Activated naive CD4-positive, alpha-beta T cell treated with anti-CD3 and anti-CD28 coated beads for 36 hours (primary cell): Measurements from ENCODE around the gene ATL2. TPM values are rescaled to one million over a fixed set of nuclear protein-coding genes. Genes with fewer than 3 reads are reported as not detected.

Source experiments
- CTCF ChIA-PET: fragments of 350-600 bp; sonication (Branson Sonifier 250); formaldehyde crosslinking; loops from one replicate; lab custom pipeline; 2021; ENCODE audit warnings: antibody characterized with exemption; lab: Charles Lee
- DNase-seq: peaks from one replicate; pipeline ENCODE4 v3.0.0-alpha.2; 2020
- H3K27ac Mint-ChIP-seq: one replicate; pipeline ENCODE4 v1.8.0; 2021; ENCODE audit warnings: mild to moderate bottlenecking, mixed read lengths
- H3K27me3 Mint-ChIP-seq: one replicate; pipeline ENCODE4 v1.8.0; 2021; ENCODE audit warnings: low read depth, mixed read lengths
- H3K36me3 Mint-ChIP-seq: one replicate; pipeline ENCODE4 v1.8.0; 2021; ENCODE audit warnings: low read depth, mixed read lengths
- H3K4me1 Mint-ChIP-seq: one replicate; pipeline ENCODE4 v1.8.0; 2021; ENCODE audit warnings: low read depth, mixed read lengths
- H3K4me3 Mint-ChIP-seq: one replicate; pipeline ENCODE4 v1.8.0; 2021; ENCODE audit warnings: mild to moderate bottlenecking, moderate library complexity, mixed read lengths
- H3K9me3 Mint-ChIP-seq: one replicate; pipeline ENCODE4 v1.8.0; 2021; ENCODE audit warnings: mixed read lengths
- intact Hi-C: fragments of 100-400 bp; cut with micrococcal nuclease; formaldehyde crosslinking; loops from one replicate; pipeline ENCODE4 v1.15.1; 2023
- total RNA-seq, 2 experiments: library from RNA; stranded (reverse); gene quantifications; one replicate each; pipeline ENCODE4 v1.2.3, GENCODE V29; 2021

ATL2 gene
- total RNA-seq, 2 experiments from 2014 or later = 54.6 to 55.9 TPM

DNA sequence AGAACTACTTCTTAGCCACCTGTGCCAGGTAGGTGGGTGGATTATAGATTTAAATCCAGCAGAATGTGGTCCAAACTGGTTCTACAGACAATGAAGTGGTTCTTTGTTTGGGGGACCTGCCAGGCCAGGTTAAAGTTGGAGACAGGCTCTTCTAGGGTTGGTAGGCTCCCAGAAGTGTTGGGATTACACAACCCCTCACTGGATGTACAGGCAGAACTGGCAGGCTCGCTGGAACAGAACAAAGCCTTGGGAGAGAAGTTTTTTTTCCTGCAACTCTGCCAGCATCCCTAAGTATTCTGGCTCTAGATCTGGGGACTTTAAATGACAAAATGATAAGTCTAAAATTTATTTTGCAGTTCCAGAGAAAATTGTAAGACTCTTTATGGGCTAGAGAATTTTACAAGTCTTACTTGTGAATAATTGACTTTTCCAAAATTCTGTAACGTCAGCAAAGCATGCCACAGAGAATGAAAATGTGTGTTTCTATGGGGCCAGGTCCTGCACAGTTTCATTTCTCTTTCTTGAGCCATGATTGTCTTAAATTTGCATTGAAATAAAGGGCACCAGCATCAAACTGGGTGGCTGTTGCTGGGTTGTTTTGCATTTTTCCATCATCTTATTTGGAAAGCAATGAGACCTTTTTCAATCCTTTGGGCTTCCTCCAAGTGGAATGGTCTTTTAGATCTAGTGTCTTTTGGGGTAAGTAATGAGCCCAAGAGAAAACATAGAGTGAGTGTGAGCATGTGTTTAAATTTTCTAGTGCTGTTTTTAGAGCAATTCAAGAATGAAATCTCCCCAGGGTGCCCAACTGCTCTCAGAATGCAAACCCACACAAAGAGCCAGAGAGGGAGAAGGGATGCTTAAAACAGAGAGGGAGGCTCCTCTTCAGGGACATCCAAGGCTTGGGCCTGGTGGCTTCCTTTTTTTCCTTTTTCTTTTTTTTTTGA is 32.4 kb upstream of the ATL2 start:
- CTCF ChIA-PET = no interaction called here
- Mint-ChIP-seq H3K4me3 (no peak overlapping the region), H3K27me3 (no peaks in the 10 kb centered on the region), H3K4me1 (no peaks in the 10 kb centered on the region), H3K27ac (no peak overlapping the region), H3K36me3 (peaks cover 1% of the 10 kb centered on the region), H3K9me3 (peaks cover 16% of the 10 kb centered on the region)
- no peak for DNase-seq
- intact Hi-C loops = no loop called here

DNA sequence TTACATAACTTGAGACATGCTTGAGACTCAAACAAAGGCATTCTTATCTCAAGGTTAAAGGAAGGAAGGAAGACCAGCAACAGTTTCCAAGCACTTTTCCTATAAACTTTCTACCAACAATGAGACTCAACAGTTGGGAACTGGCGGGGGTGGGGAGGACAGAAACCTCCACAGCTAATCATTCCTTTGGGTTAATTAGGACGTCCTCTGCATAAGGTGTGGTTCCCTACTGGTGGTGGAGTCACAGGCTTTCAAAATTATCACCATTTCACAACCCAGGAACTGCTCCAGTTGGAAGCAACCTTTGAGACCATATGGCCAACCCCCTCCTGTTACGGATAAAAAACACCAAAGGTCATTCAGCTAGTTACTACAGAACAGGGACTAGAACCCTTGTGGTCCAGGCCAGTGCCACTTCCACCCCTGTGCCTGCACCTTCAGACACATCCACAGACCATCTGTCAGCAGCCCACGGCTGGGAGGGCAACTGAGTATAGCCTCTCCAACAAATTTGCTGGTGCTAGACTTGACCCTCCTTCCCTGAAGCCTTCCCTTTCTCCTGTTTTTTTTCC is 30.1 kb upstream of the ATL2 start:
- DNase-seq = no peak
- CTCF ChIA-PET = interaction anchor here (0.6 kb wide), 1 partner anchor 369 kb away, joined by 3 read pairs; no protein-coding TSS in a partner anchor
- no peaks in the 10 kb centered on the region for H3K4me1 Mint-ChIP-seq
- H3K36me3 Mint-ChIP-seq = no peaks in the 10 kb centered on the region
- no peak overlapping the region for H3K4me3 Mint-ChIP-seq
- H3K27me3 Mint-ChIP-seq = no peaks in the 10 kb centered on the region
- H3K9me3 Mint-ChIP-seq = peaks cover 5% of the 10 kb centered on the region
- intact Hi-C loops = no loop called here
- H3K27ac Mint-ChIP-seq = no peak overlapping the region

DNA sequence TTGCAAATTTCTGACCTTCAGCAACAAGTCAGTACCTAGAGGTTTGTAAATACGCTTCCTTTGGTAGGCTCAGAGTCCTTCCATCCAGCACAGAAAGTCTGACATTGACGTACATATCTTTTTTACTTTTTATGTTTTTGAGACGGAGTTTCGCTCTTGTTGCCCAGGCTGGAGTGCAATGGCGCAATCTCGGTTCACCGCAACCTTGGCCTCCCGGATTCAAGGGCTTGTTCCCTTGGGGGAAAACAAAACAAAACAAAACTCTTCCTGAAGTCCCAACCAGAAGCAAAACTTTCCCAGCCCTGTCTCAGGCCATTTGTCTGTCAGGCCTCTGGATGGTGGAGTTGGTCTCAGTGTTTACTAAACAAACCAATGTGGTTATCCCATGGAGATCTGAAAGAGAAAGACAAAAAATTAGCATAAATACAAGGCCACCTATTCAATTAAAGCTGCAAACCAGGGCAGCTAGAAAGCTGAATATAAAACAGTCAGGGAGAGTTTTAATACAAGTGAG is 29.6 kb upstream of the ATL2 start:
- H3K27ac Mint-ChIP-seq = no peak overlapping the region
- CTCF ChIA-PET = interaction anchor here (0.6 kb wide), 1 partner anchor 369 kb away, joined by 3 read pairs; no protein-coding TSS in a partner anchor
- no peak for DNase-seq
- no peak overlapping the region for H3K4me3 Mint-ChIP-seq
- intact Hi-C loops = no loop called here
- no peaks in the 10 kb centered on the region for H3K4me1 Mint-ChIP-seq
- H3K36me3 Mint-ChIP-seq = no peaks in the 10 kb centered on the region
- H3K9me3 Mint-ChIP-seq = no peaks in the 10 kb centered on the region
- H3K27me3 Mint-ChIP-seq = no peaks in the 10 kb centered on the region

DNA sequence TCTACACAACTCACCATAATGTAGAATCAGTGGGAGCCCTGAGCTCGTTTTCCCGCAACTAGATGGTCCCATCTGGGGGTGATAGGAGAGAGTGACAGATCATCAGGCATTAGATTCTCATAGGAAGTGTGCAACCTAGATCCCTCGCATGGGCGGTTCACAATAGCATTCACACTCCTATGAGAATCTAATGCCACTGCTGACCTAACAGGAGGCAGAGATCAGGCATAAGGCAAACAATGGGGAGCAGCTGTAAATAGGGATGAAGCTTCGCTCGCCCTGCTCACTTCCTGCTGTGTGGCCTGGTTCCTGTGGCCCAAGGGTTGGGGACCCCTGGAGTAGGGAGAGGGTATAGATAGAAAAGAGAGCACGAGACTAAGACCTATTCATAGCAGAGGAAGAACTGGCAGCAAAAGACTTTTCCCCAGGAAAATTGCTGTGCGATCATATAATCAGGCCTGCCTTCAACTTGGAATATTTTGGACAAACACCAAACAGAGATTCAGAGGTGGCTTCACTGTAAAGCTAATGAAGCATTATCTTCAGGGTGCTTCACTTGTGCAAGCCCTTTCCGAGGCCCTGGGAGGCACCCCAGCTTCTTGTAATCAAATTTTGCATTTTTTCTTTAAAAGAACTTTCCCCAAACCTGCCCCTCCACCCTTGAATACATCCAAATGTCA is 29.0 kb upstream of the ATL2 start:
- intact Hi-C loops = no loop called here
- no peaks in the 10 kb centered on the region for H3K36me3 Mint-ChIP-seq
- H3K4me1 Mint-ChIP-seq = no peaks in the 10 kb centered on the region

DNA sequence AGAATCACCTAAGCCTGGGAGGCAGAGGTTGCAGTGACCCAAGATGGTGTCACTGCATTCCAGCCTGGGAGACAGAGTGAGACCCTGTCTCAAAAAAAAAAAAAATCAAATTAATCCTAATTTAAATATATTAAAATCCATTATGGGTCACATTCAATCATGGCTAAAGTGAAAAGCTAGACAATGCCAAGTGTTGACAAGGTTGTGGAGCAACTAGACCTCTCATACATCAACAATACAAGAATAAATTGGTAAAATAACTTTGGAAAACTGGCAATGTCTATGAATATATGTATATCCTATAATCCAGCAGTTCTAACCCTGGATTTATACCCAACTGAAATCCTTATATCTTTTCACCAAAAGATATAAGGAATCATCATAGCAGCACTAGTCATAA is 23.4 kb upstream of the ATL2 start:
- Mint-ChIP-seq H3K4me3 (no peak overlapping the region), H3K4me1 (no peaks in the 10 kb centered on the region), H3K27ac (no peak overlapping the region), H3K9me3 (no peaks in the 10 kb centered on the region), H3K27me3 (no peaks in the 10 kb centered on the region), H3K36me3 (no peaks in the 10 kb centered on the region)
- CTCF ChIA-PET = interaction anchor here (0.9 kb wide), 1 partner anchor 69 kb away, joined by 3 read pairs; no protein-coding TSS in a partner anchor
- DNase-seq = no peak
- intact Hi-C loops = no loop called here

More for the DNA sequence above, 29.0 kb upstream of the ATL2 start:
- DNase-seq = no peak
- Mint-ChIP-seq H3K4me3 (no peak overlapping the region), H3K27ac (no peak overlapping the region), H3K27me3 (no peaks in the 10 kb centered on the region), H3K9me3 (no peaks in the 10 kb centered on the region)
- CTCF ChIA-PET = interaction anchor here (1.3 kb wide), 1 partner anchor 102 kb away, joined by 3 read pairs; no protein-coding TSS in a partner anchor

DNA sequence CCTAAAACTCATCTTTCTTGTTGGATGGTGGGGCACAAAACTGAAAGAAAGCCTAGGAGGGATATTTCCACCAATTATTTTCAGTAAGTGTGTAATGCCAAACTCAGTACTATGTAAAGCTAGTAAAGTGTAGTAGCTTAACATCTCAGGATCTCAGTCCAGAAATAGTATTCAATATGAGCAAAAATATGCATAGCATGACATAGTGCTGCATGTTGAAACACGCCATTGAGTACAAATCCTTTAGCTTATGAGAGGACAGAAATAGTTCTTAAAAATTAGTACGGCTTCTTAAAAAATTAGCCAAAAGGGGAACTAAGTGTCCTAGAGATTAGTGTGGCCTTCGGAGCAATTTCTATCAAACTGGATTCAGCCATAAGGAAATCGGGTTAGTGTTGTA is 21.7 kb upstream of the ATL2 start:
- Mint-ChIP-seq H3K36me3 (no peaks in the 10 kb centered on the region), H3K9me3 (no peaks in the 10 kb centered on the region), H3K27ac (no peak overlapping the region), H3K4me1 (no peaks in the 10 kb centered on the region), H3K27me3 (no peaks in the 10 kb centered on the region), H3K4me3 (no peak overlapping the region)
- DNase-seq = no peak
- CTCF ChIA-PET = interaction anchor here (0.6 kb wide), 1 partner anchor 364 kb away, joined by 3 read pairs; no protein-coding TSS in a partner anchor
- intact Hi-C loops = no loop called here

DNA sequence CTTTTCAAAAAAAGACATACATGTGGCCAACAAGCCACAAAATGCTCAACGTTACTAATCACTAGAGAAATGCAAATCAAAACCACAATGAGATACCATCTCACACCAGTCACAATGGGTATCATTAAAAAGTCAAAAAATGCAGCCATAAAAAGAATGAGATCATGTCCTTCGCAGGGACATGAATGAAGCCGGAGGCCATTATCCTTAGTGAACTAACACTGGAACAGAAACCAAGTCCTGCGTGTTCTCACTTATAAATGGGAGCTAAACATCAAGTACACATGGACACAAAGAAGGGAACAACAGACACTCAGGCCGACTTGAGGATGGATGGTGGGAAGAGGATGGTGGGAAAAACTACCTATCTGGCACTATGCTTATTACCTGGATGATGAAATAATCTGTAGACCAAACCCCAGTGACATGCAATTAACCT is 17.8 kb upstream of the ATL2 start:
- no peaks in the 10 kb centered on the region for H3K4me1 Mint-ChIP-seq
- no peak overlapping the region for H3K27ac Mint-ChIP-seq
- H3K36me3 Mint-ChIP-seq = no peaks in the 10 kb centered on the region
- H3K9me3 Mint-ChIP-seq = no peaks in the 10 kb centered on the region
- intact Hi-C loops = no loop called here
- no peaks in the 10 kb centered on the region for H3K27me3 Mint-ChIP-seq
- CTCF ChIA-PET = no interaction called here
- no peak overlapping the region for H3K4me3 Mint-ChIP-seq
- no peak for DNase-seq

DNA sequence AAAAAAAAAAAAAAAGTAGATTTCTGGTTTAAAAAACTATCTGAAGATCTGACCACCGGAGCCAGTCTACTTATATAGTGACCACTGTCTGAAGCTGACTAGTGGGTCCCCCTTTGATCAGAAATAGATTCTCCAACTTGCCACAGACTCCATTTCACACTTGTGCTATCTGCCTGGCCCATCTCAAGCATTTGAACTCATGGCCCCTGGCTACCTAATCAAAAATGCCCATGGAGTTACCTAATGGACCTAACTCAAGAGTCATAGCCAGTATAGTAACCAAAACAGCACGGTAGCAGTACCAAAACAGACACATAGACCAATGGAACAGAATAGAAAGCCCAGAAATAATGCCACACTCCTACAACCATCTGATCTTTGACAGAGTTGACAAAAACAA is 17.0 kb upstream of the ATL2 start:
- H3K4me3 Mint-ChIP-seq = no peak overlapping the region
- H3K27ac Mint-ChIP-seq = no peak overlapping the region
- H3K36me3 Mint-ChIP-seq = no peaks in the 10 kb centered on the region
- CTCF ChIA-PET = no interaction called here
- no peaks in the 10 kb centered on the region for H3K27me3 Mint-ChIP-seq
- DNase-seq = no peak
- intact Hi-C loops = no loop called here
- peaks cover 1% of the 10 kb centered on the region for H3K4me1 Mint-ChIP-seq
- no peaks in the 10 kb centered on the region for H3K9me3 Mint-ChIP-seq

DNA sequence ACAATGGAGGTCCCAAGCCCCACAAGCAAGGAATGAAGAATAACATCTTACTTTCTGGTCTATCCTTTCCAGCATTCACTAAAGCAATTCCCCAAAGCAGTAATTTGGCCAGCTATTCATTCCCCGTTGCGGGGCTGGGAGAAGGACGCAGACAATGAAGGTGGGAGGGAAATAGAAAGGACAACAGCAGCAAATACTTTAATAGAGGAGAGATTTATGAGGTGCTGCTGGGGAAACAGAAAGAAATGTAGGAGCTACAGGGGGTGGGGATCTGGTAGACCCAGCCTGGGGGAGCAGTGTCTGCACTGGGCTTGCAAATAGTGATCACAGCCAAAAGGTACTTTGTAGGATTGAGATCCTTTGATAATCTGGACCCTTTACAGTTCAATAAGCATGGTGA is 13.9 kb upstream of the ATL2 start:
- CTCF ChIA-PET = no interaction called here

DNA sequence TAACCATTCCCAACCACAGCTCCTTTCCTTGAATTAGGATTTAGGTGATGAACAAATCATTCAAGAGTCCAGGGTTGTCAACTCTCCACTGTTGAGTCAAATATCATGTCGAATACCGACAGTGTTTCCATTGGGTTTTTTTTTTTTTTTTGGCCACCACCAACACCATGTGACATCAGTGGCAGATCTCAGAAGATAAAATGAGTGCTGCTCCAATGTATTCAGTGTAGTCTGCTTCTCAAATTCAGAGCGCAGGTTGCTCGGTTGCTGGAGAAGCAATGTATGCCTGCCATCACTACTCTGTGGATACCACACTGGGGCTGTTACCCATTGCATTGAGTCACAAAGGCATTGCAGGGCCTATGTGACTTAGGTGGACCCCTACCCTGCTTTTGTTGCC is 10.8 kb upstream of the ATL2 start:
- Mint-ChIP-seq H3K4me3 (no peak overlapping the region), H3K9me3 (no peaks in the 10 kb centered on the region), H3K27me3 (no peaks in the 10 kb centered on the region), H3K4me1 (peaks cover 14% of the 10 kb centered on the region), H3K27ac (no peak overlapping the region), H3K36me3 (no peaks in the 10 kb centered on the region)
- intact Hi-C loops = no loop called here
- DNase-seq = no peak
- CTCF ChIA-PET = interaction anchor here (0.9 kb wide), 1 partner anchor 71 kb away, joined by 5 read pairs; no protein-coding TSS in a partner anchor

More for the DNA sequence above, 13.9 kb upstream of the ATL2 start:
- Mint-ChIP-seq H3K9me3 (no peaks in the 10 kb centered on the region), H3K27ac (no peak overlapping the region), H3K4me3 (no peak overlapping the region), H3K27me3 (no peaks in the 10 kb centered on the region), H3K4me1 (peaks cover 14% of the 10 kb centered on the region), H3K36me3 (no peaks in the 10 kb centered on the region)
- DNase-seq = no peak
- intact Hi-C loops = no loop called here

DNA sequence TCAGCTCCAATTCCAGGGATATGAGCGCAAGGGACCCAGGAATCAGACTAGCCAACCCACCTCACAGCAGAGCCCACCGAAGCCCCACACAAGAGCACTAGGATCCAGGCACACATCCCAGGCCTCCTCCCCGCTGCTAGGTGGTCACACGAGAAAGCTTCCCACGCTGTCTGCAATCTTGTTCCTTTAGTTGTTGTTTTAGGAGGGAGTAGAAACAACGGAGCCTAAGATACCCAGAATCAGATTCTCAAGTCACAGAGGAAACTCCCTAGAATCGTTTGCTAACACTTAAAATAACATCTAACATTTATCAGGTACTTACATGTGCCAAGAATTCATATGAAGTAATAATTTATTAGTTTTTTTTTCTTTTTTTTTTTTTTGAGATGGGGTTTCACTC is 9.7 kb upstream of the ATL2 start:
- Mint-ChIP-seq H3K4me3 (no peak overlapping the region), H3K9me3 (no peaks in the 10 kb centered on the region), H3K27ac (no peak overlapping the region), H3K4me1 (peaks cover 14% of the 10 kb centered on the region), H3K36me3 (no peaks in the 10 kb centered on the region), H3K27me3 (no peaks in the 10 kb centered on the region)
- CTCF ChIA-PET = no interaction called here
- DNase-seq = no peak
- intact Hi-C loops = no loop called here

DNA sequence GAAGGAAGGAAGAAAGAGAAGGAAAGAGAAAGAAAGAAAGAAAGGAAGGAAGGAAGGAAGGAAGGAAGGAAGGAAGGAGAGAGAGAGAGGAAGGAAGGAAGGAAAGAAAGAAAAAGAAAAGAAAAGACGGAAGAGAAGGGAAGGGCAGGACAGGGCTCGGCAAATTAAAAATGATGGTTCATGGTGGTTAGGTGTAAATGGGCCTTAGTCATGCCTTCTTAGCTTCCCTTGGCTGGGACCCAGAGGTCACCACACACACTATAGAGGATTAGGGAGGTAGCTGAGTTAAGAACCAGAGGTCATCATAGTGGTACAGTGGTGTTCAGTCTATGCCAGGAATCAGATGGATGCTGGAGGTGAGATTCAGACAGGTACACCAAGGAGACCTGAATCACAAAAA is 9.3 kb upstream of the ATL2 start:
- intact Hi-C loops = no loop called here
- H3K9me3 Mint-ChIP-seq = no peaks in the 10 kb centered on the region
- no peak overlapping the region for H3K27ac Mint-ChIP-seq
- H3K36me3 Mint-ChIP-seq = no peaks in the 10 kb centered on the region
- CTCF ChIA-PET = no interaction called here
- H3K27me3 Mint-ChIP-seq = no peaks in the 10 kb centered on the region
- no peak overlapping the region for H3K4me3 Mint-ChIP-seq
- DNase-seq = no peak
- H3K4me1 Mint-ChIP-seq = peaks cover 14% of the 10 kb centered on the region
